Hematopoietic multipotent progenitor cell treated with erythropoietin and hydrocortisone succinate and interleukin-3 and kit ligand, for 17 days (in vitro differentiated cells): ENCODE data around the gene BZW1.

Experiments used
- DNase-seq: peaks from one replicate; pipeline ENCODE4 v3.0.0-alpha.2; 2015; ENCODE audit warnings: low spot score

BZW1 gene

DNA sequence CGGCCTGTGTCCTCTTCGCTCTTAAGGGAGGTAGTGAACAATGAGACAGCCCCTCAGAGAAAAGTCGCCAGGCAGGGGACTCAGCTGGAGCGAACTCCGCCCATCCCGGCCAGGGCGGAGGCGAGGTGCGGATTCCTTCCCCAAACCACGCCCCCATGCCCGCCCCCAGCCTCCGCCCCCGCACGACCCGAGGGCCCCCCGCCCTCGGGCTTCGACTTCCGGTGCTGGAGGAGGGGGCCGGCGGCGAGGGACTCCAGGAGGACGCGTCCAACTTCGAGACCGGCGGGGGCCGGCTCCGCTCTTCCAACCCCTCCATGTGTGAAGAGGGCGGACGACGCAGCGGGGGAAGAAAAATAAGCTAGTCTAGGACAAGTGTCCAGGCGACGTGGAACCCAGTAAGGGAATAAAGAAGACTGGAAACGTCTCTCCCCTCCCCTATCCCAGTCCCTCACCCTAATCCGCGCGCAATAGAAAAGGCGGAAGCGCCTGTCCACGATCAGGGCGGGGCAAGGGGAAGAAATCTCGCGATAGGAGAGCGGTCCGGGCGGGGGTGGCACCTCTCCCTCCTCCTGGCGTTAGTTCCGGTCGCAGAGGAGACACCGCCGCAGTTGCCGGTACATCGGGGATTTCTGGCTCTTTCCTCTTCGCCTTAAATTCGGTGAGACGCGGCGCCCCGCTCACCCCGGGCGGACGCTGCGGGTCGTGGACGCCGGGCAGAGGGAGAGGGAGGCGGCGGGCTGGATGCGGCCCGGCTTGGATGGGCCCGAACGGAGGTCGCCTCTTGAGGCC lies at the start of gene BZW1:
TSS of gene BZW1 (plus strand) at position 578 of the 789 bp plus-strand sequence. CDS start 1,308 bp downstream, outside the sequence.
- peak; percentile 96 for DNase-seq

DNA sequence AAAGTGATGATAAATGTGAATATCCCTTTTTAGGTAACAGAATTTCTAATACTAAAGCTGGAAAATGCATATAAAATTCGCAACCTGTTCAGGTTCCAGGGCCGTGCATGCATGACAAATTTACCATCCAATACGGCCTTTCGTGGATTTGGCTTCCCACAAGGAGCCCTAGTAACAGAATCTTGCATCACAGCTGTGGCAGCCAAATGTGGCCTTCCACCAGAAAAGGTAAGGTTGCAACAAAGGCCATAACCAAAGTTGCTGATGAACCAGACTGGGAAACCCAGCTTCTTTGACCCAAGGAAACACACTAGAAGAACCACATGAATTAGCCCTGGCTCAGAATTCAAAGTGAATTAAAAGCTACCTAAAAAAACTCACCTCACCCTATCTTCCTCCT lies 49.6 kb upstream of the BZW1 start:
- no peak for DNase-seq

DNA sequence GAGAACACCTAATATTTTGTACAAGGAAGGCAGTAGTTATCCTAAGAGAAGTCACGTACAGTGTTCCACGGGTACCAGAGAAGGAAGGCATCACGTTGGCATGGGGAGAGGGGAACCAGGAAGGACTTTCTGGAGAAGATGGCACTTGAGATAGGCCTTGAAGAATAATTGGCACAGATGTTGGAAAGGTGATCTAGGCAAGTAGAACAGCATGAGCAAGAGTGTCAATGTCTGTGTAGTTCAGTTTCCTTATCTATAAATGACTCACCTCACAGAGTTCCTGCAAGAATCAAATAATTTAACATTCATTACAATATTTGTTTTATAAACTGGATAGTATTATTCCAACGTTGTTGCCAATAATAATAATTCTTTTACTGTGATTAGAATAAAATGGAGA lies 48.3 kb upstream of the BZW1 start:
- no peak for DNase-seq

- DNase-seq, result no peak
These were observed 46.4 kb upstream of the BZW1 start for GRCh38 chr2:200765139-200765951.

GRCh38 chr2:200765995-200766660 lies 45.6 kb upstream of the BZW1 start:
- no peak for DNase-seq

GRCh38 chr2:200767111-200767885 lies 44.4 kb upstream of the BZW1 start:
- no peak for DNase-seq

GRCh38 chr2:200770847-200771246 lies 40.9 kb upstream of the BZW1 start:
- DNase-seq, result no peak

- DNase-seq, result no peak
These were observed 39.1 kb upstream of the BZW1 start for GRCh38 chr2:200772620-200773019.

DNA sequence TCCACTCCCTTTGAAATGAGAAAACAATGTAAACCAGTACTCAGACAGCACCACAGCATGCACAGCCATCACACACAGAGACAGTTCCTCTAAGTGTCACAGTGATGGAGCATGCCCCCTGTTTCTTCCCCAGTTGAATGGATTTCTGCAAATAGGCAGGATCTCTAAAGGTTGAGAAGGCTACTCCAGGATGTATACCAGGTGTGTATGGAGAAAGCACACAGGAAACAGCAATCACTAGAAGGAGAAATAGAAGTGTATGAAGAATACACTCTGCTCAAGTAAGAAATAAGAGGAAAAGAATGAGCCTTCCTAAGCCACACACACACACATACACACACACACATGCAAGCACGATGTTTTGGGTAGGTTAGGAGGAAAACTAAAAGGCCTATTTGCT lies 38.6 kb upstream of the BZW1 start:
- DNase-seq, result no peak

DNA sequence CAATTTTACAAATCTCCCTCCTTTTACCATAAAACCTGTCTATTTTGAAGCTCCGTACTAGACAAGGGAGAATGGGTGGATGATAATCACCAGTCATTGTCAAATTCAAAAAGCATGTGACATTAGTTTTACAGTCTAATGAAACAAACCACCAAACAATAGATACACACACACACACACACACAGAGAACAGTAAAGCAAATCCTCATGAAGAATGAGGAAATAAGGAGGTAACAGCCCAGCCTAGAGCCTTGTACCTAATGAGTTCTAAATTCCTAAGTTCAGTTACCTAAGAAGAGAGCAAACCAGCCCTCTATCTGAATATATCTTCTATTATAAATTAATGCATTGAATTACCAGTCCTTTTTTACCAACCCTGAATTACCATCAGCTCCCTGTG lies 36.8 kb upstream of the BZW1 start:
- no peak for DNase-seq

DNA sequence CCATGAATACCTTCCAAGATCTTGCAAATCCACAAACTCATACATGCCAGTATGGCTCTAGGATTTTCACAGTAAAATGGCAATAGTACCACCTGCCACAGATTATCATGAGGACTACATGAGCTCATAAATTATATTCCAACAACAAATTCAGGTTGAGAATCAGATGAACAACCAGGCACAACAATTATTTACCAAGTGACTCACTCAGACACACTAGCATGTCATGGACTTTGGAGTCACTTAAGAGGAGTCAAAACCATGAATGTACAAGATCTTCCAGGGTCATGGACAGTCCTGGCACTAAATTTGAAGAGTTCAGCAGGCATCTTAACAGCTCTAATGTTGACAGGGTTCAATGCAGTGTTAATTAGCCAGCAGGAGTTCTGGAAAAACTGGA lies 34.4 kb upstream of the BZW1 start:
- DNase-seq, result no peak

GRCh38 chr2:200778038-200778437 lies 33.7 kb upstream of the BZW1 start:
- no peak for DNase-seq

- DNase-seq, result no peak
These were observed 32.5 kb upstream of the BZW1 start for GRCh38 chr2:200779214-200779613.

- no peak for DNase-seq
These were observed 30.1 kb upstream of the BZW1 start for GRCh38 chr2:200781616-200782015.

- no peak for DNase-seq
These were observed 29.5 kb upstream of the BZW1 start for GRCh38 chr2:200782251-200782650.

- DNase-seq, result no peak
These were observed 27.5 kb upstream of the BZW1 start for GRCh38 chr2:200784215-200784614.

DNA sequence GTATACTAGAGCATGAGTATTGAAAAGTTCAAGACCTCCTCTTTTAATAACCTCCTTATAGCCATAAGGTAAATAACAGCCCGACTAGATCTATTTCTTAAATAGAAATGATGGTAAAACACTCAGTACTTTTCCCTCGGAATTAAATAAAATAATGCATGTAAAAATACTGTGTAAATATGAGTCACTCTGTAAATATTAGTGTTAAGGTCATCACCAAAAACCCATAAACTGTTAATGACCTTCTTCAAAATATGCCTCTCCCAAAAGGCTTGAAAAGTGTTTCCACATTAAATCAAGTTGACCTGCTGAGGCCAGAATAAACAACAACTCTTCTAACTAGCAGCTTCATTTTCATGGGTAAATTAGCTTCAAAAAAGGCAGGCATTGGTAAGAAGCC lies 25.3 kb upstream of the BZW1 start:
- no peak for DNase-seq

- no peak for DNase-seq
These were observed 24.9 kb upstream of the BZW1 start for GRCh38 chr2:200786826-200787225.

GRCh38 chr2:200787351-200788120 lies 24.2 kb upstream of the BZW1 start:
- DNase-seq, result no peak

DNA sequence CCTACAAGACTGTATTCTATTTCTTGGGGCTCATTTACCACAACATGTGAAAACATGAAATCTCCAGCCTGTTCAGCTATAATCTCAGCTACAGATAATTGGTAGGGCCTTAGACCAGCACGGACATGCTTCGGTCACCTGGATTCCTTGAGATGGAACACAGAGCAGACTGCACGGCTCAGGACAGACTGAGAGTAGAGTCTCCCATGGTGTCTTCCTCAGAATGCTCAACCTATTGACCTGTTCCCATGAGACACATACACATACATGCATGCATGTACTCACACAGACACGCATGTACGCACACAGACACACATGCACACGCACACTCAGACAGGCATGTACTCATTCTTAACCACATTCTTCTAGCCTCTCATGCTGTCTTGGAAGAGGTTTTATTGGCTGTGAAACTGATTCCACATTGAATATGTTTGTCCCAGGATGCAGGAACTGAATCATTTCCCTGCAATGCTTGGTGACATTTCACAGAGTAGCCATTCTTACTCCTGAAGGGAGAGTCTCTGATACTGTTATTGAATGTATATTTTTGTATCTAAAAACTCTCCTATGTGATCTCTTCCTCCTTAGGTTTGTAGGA lies 23.5 kb upstream of the BZW1 start:
- no peak for DNase-seq

DNA sequence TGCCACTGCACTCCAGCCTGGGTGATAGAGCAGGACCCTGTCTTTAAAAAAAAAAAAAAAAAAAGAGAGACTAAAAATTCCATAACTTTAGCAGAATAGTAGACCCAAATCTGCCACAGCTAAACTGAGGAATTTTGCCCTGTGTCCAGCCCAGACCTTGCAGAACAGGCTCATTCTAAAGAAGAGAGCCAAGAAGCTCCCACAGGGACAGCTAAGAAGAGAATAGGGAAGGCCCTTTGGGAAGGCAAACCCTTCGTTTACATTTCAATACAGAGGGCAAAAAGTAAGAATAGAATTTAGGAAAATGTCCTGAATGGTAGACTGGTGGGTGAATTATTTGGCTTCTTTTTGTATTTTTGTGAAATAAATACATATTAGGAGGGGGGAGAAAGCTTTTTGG lies 21.5 kb upstream of the BZW1 start:
- no peak for DNase-seq
